Superior temporal gyrus (tissue), 1 donor: ENCODE data around the gene ADRM1.

ENCODE experiments used
- DNase-seq: peaks from one replicate; pipeline ENCODE4 v3.0.0-alpha.2; 2016; ENCODE audit errors: extremely low spot score

Gene ADRM1

DNA sequence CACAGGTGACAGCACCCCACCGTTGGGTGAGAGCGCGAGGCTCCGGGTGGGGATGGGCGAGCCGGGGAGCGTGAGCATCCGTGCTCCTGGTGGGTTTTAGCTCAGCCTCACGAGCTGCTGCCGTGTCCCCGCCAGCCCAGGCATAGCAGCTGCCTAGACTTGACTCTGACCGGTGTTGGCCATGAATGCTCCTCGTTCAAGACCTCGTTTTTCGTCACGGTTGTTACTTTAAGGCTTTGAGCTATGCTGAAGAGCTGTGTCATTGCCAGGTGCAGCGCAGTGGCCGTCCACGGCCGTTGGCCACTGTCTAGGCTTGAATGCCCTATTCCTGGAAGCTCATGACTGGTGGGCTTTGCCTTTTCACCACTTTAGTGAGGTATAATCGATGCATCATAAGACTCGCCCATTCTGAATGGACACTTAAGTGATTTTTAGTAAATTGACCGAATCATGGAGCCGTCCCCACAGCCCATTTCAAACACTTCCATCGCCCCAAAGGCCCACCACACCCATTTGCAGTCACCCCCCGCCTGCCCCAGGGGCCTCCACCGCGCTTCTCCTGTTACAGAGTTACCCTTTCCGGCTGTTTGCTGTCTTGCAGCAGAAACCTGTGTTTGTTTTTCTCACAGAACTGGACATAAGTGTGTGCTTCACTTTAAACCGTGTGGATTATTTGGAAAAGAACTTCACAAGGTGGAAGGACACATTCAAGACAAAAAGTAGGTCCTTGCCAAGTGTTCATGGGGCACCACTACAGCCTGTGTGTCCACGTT lies 21.4 kb upstream of the ADRM1 start:
- no peak for DNase-seq

DNA sequence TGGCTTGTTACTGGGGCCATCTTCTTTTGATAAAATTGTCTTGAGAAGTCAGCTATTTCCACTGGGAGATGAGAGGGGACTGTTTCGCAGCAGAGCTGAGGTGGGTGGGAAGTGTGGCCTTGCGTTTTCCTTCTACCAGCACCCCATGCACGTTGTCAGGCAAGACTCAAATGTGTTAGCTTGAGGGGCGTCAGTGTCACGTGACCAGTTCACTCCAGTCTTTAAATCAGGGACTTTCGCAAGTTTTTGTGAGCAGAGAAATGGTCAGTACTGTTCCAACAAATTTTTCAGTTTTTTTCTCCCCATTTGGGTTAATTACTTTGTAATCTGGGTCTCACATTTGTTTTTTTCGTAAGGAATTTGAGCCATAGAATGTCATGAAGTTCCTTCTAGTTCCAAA lies 20.7 kb upstream of the ADRM1 start:
- no peak for DNase-seq

DNA sequence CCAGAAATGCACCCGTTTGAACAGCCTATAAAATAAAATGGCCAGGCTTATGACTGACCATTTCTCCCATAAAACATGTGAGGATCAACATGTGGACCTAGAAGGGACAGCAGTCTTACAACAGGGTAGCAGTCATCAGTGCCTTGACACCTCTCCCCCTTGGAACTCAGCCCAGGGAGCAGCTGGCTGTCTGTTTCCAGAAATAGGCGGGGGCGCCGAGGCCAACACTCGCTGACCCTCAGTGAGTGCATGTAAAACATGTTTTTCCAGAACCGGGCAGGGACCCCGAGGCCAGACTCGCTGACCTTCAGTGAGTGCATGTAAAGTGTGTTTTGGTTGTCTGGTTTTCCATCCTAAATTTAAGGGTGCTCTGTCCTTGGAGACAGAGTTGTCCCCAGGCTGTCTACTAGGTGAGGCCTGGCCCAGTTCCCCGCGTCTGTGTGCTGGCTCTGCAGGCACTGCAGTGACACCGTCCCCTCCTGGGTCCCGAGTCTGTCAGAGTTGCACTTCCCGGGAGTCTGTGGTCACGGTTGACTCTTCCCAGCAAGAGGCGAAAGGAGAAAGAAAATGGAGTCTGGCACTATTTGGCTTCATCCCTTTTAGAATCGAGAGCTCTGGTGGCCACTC lies 19.8 kb upstream of the ADRM1 start:
- no peak for DNase-seq

DNA sequence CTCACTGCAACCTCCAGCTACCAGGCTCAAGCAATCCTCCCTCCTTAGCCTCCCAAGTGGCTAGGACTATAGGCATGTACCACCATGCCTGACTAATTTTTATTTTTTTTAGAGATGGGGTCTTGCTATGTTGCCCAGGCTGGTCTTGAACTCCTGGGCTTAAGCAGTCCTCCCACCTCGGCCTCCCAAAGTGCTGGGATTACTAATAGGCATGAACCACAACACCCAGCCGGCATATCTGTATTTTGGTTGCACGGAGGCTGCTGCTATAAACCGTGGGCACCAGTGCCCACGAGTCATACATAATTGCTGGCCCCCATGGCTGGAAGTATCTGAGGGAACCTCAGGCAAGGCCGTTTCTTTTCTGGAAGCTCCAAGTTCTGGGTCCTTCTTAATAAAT lies 18.3 kb upstream of the ADRM1 start:
- no peak for DNase-seq

DNA sequence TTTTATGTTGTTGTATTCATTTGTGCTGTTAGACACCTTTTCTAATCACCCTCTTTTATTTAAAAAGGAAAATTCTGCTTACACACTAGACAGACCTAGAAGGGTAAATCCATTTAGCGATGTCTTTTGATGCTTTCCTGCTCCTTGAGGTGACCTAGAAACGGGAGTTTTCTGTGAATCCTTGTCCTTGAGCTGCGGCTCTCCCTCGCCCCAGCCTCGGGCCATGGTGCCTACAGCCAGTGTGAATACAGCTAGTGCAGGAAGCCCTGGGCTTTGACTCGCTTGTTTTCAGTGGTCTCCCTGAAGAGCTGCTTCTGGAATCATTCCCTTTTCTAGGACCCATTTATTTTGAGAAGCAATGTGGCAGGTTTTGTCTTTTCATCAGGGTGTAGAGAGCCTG lies 17.6 kb upstream of the ADRM1 start:
- no peak for DNase-seq

DNA sequence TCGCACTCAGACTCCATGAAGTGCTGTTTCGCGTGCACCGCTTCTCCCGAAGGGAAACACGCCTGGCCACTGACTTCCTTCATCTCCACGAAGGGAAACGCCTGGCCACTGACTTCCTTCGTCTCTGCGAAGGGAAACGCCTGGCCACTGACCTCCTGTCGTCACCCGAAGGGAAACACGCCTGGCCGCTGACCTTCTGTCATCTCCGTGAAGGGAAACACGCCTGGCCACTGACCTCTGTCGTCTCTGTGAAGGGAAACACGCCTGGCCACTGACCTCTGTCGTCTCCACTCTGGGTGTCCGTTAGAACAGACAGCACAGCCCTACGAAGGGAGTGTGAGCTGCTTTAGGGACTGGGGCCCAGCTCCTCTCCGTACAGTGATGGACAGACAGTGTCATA lies 17.1 kb upstream of the ADRM1 start:
- DNase-seq, result no peak

DNA sequence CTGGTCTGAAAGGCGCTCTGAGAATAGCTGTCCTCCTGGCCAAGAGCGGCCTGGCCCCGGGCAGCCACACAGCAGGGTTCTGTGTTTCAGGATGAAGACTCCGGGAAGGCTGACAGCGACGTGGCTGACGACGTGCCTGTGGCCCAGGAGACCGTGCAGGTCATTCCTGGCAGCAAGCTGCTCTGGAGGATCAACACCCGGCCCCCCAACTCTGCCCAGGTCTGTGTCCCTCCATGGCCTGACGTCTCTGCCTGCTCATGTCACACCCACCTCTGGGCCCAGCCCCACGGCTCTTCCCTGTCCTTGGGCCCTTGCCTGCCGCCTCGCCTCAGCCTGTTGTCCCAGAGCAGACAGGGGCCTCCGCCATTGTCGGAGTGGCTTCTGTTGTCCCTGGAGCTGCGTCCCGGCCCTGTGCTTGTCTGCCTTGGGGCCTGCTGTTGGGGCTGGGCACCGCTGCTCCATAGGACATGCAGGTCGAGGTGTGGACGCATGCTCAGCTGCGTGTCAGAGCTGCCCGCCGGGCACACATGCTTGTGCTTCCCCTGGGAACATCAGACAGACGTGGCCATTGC lies 16.2 kb upstream of the ADRM1 start:
- DNase-seq, result no peak

DNA sequence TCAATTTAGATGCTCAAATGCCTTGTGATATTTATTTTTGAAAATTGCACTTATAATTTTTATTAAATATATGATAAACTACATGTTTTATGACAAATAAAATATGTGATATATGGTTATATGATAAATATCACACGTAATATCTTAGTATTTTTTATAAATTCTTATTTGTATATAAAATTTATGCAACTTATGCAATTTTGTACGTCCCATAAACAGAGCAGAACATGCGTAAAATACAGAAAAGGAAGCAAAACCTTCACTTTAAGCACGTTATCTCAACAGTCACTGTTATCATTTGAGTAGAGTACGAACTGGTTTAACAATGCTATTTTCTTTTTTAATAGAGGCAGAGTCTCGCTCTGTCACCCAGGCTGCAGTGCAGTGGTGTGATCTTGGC lies 15.7 kb upstream of the ADRM1 start:
- DNase-seq, result no peak

DNA sequence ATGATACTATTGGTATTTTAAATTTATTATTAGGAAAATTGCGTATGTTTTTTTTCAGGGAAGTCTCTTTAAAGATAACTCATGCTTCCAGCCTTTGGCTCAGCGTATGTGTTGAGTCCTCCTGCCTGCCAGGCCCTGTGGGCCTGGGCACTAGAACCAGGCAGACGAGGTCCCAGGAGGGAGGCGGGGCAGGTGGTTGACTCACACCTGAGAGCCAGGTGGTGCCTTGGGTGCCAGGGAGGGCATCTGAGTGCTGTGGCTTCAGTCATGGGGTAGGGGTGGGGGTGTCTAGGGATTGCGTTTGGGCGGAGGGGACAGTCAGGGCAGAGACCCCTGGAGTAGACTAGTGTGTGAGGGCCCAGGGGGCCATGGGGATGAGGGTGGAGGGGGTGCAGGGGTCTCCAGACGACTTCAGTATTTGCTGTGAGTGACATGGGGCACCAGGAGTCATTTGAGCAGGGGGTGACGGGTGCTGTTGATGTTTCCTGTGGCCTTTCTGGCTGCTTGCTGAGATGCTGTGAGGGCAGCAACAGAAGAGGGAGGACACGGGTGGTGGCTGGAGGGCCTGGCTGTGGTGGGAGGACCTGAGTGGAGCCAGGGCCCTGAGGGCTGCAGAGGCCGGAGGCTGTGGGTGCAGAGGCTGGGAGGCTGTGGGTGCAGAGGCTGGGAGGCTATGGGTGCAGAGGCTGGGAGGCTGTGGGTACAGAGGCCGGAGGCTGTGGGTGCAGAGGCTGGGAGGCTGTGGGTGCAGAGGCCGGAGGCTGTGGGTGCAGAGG lies 14.8 kb upstream of the ADRM1 start:
- no peak for DNase-seq

DNA sequence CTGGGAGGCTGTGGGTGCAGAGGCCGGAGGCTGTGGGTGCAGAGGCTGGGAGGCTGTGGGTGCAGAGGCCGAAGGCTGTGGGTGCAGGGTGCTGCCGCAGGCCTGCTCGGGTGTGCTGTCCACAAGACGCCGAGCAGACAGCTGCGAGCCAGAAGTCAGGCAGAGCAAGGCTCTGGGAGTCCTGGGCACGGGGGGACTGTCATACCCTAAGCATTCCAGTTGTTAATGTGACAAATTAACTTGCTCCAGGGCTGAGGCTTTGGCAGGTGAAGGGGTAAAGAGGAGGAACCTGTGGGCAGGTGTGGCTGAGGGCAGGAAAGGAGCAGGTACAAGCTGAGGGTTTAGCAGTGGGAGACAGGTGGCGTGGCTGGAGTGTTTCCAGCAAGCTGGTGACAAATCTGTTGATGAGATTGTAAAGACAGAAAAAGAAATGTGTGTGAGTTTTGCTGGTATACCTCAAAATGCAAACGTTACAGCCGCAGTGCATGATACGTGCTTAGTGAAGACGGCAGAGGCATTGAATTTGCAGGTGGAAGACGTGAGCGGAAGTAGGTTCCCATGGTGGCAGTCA lies 14.2 kb upstream of the ADRM1 start:
- no peak for DNase-seq

DNA sequence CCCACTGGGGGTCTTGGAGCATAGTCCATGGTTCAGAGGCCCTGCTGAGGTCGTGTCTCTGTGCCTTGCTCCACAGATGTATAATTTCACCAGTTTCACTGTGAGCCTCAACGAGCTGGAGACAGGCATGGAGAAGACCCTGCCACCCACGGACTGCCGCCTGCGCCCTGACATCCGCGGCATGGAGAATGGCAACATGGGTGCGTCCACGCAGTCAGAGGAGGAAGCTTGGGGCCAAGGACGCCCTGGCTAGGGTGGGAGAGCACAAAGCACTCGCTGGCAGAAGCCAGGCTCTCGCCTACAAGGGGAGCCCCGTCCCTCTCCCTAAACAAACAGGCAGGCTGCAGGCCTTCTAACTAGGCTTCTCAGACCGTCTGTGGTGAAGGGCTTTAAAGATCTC lies 13.7 kb upstream of the ADRM1 start:
- no peak for DNase-seq

GRCh38 chr20:62289898-62290297 lies 12.9 kb upstream of the ADRM1 start:
- no peak for DNase-seq

DNA sequence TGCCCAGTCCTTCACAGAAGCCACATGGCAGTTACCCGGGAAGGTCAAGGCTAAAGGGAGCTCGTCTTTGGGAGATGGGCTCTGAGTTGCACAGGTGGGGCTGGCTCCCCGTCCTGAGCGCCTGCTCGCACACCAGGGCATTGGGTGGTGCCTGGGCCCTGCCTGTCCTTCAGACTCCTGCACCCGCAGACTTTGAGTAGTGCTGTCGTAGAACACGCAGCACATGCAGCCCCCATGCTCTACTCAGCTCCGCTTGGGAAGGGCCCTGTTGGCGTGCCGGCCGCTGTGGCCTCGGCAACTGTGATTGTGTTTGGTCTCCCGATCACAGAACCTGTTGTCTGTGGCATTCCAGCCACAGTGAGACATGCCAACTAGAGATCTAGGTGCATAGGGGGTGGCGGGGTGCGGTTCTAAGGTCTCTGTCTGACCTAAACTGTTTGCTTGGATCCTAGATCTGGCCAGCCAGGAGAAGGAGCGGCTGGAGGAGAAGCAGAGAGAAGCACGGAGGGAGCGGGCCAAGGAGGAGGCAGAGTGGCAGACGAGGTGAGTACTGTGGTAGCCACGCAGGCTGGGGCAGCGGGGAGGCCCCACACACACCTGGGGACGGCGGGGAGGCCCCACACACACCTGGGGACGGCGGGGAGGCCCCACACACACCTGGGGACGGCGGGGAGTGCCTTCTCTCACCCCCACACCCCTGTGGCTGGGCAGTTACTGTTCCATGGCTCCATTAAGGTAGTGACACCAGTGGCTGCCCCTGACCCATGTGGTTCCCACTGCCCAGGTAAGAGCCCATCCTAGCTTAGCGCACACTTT lies 11.3 kb upstream of the ADRM1 start:
- no peak for DNase-seq

GRCh38 chr20:62292108-62292507 lies 10.7 kb upstream of the ADRM1 start:
- no peak for DNase-seq

GRCh38 chr20:62293111-62293784 lies 9.5 kb upstream of the ADRM1 start:
- no peak for DNase-seq

GRCh38 chr20:62293946-62294345 lies 8.9 kb upstream of the ADRM1 start:
- DNase-seq, result no peak

- DNase-seq, result no peak
Measured at GRCh38 chr20:62294516-62294915, 8.3 kb upstream of the ADRM1 start.

DNA sequence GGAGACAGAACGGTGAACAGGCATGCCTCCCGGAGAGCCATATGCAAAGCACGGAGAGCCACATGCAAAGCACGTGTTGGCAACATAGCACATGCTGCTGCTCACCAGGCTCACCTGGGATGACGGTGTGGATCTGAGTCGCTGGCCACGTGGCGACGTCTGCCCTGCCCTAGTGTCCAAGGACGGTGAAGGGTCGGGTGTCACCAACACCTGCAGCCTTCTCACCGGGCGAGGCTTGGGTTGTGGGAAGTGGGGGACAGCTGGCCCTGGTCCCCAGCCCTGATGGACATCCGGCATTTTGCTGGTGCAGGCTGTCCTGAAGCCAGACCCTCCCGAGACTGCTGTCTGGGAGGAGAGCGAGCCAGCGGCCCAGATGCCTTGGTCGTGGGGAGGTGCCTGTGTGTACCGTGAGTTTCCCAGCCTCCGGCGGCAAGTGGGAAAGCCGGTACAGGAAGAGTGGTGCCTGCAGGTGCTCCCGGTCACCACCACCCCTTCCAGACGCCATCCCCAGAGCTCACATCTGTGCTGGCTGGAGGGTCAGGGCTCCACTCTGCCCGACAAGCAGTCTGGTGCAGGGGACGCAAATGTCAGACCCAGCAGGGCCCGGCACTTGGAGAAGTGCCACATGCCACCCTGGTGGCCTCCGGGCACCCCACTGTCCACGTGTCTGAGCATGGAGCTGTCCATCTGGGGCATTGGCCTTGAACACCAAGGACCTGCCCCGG lies 5.9 kb upstream of the ADRM1 start:
- no peak for DNase-seq

DNA sequence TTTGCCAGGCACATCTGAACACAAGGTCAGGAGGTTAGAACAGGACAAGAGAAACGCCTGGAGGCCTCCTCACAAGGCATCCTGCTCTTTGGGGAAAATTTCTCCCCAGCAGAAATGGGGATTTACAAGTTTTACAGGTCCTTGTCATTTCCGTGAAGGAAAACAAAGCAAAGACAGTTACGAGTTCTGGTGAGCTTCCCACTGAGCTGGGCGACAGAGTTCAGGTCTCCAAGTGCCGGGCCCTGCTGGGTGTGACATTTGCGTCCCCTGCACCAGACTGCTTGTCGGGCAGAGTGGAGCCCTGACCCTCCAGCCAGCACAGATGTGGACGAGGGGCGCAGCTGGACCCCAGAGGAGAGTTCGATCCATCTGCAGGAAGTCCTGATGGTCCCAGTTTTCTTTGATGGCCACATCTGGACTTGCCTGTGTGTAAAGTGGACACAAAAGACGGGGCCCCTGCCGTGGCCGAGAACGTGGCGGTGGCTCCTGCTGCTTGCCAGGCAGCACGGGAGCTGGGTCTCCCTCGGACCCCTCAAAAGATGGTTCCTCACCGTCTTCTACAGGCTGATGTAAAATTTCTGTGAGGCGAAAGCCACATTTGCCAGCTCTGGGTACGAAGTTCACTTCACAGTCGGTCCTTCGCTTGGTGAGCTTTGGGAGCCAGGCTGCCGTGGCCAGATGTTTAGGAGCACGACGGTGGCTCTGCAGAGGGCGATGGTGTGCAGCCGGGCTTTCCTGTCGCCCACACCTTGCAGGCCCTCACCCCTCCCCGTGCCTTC lies 5.2 kb upstream of the ADRM1 start:
- DNase-seq, result no peak
